ENCODE data around the gene IFNLR1. TPM values are rescaled to one million over a fixed set of nuclear protein-coding genes. Genes with fewer than 3 reads are reported as not detected.

Gene IFNLR1
- total RNA-seq, 1 donor from 2014 or later: not detected

DNA sequence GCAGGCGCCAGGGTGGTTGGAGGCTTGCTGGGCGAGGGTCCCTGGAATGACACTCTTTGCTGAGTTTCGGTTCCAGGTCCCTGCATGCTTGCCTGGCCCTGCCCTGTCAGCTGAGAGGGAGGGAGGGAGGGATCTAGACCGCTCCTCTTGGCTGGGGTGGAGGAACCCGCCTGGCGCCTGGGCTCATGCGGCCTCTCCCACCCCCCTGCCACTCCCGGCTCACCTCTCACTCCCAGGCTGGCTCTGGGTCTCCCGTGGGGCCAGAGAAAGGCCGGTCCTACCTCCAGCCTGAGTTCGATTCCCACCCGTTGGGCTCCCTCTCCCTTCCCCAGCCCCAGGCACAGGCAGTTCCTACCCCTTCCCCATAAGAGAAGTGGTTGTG is 19.0 kb upstream of the IFNLR1 start:
- no peak for DNase-seq (ENCODE audit: low read depth, low spot score)

DNA sequence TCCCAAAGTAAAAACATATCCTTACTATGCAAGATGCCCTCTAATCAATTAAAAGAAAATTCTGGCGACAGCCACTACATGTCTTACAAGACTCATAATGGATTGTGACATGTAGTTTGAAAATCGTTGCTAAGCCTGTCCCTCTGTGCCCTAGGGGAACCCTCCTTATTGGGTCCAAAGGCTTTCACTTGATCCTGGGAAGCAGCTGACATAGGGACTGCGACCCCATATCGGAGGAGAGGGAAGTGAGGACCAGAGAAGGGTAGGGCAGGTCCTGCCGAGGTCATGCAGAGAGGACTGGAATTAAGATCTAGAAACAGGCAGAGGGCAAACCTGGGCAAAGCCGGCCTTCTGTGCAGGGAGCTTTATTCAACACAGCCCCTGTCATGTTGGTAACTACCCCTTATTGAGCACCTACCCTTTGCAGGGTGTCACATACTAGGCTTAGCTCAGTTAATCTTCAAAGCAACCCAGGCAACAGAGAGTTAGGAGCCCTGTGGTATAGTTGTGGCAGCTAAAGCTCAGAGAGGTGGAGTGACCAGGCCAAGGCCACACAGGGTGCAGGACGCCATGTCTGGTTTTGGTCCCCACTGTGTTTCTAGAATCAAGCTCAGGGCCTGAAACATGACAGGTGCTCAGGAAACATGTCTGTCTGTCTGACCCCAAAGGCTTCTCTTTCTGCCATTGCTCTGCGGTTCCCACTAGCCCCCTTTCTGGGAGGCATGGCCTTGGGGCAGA is 18.4 kb upstream of the IFNLR1 start:
- DNase-seq (ENCODE audit: low read depth, low spot score): no peak

DNA sequence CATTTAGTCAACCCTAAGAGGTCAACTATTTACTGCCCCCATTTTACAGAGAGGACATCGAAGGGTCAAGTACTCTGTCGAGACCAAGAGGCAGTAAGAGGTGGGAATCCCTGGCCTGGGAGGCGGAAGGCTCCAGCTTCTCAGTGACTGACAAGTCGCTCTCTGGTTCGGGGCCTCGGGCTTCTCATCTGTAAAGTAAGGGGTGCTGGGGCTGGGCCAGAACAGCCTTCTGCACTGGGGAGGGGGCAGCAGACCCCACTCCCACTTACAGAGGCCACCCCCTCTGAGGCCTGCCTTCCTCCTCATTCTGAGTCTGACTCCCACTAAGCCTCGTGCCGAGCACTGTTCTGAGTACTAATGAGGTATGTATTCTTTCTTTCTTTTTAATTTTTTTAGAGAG is 17.0 kb upstream of the IFNLR1 start:
- no peak for DNase-seq (ENCODE audit: low read depth, low spot score)

DNA sequence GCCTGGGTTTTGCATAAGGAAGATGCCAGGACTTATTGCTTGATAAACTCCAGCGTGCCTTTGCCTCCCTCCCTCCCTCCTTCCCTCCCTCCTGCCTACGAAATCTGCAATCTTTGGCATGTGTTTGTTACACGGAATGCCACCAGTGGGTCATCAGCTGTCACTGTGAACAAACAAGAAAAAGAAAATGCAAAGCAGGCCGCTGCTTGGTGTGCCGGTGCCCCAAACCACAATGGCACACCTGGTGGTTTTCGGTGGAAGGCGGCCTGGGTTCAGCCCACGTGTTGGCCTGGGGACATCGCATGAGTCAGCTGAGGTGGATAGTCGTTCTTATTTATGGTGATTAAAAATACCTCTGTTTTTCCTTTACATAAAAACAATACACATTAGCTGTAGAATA is 16.3 kb upstream of the IFNLR1 start:
- no peak for DNase-seq (ENCODE audit: low read depth, low spot score)

DNA sequence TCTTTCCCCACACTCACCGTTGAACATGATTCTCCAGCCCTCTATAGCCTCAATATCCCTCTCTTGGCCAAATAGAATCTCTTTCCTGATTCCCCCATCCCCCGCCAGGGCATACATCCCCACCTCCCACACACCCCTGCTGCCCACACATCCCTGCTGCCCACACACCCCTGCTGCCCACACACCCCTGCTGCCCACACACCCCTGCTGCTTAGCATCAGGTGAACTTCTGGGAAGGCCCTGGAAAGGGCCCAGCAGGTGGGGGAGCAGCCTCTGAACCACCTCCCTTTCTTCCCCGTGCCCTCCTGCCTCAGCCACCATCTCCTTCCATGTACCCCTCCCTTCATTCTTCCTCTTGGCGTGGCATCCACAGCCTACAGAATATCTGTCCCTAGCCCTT is 15.9 kb upstream of the IFNLR1 start:
- no peak for DNase-seq (ENCODE audit: low read depth, low spot score)

- no peak for DNase-seq (ENCODE audit: low read depth, low spot score)
These were observed 15.5 kb upstream of the IFNLR1 start for GRCh38 chr1:24202556-24202955.

- DNase-seq (ENCODE audit: low read depth, low spot score): peak; percentile 56
These were observed 14.9 kb upstream of the IFNLR1 start for GRCh38 chr1:24201941-24202440.

- no peak for DNase-seq (ENCODE audit: low read depth, low spot score)
These were observed 12.3 kb upstream of the IFNLR1 start for GRCh38 chr1:24199291-24199900.

DNA sequence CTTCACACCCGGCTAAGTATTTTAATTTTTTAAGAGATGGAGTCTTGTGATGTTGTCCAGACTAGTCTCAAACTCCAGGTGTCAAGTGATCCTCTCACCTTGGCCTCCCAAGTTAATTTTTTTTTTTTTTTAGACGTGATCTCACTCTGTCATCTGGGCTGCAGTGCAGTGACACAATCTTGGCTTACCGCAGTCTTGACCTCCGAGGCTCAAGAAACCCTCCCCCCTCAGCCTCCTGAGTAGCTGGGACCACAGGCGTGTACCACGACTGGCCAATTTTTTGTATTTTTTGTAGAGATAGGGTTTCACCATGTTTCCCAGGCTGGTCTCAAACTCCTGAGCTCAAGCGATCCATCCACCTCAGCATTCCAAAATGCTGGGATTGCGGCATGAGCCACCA is 11.7 kb upstream of the IFNLR1 start:
- no peak for DNase-seq (ENCODE audit: low read depth, low spot score)

DNA sequence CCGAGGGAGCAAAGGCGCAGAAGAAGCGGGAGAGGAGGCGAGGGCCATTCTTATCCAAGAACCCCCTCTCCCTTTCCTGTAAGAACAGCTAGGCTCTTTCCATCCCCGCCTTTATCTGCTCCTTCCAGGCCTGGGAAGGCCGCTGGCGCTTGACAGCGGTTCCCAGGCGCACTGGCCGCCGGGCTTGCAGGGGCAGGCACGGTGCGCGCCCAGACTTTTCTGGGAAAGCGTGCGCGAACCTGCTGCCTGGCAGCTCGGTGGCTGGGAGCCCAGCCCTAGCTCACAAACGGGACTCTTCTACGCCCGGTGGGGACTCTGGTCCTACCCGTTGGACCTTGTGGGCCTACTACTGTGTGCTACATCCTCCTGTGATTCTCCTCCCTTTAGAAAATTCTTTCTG is 8.8 kb upstream of the IFNLR1 start:
- no peak for DNase-seq (ENCODE audit: low read depth, low spot score)

GRCh38 chr1:24195136-24195535 is 8.0 kb upstream of the IFNLR1 start:
- no peak for DNase-seq (ENCODE audit: low read depth, low spot score)

GRCh38 chr1:24193046-24193445 is 6.0 kb upstream of the IFNLR1 start:
- no peak for DNase-seq (ENCODE audit: low read depth, low spot score)

DNA sequence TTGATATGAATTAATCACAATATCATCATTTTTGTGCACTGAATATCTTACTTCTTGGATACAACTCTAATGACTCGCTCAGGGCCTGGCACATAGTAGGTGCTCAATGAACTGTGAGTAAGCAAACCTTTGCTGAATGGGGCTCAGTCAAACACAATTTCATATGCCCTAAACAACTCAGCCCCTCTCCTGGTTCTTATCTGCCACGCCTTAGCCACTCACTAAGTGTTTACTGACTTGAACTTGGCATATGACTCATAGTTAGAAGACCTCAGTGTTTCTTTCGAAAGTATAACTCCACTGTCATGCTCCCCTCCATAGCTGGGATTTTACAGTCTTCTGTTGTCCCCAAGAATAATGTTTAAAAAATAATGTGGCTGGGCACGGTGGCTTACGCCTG is 4.8 kb upstream of the IFNLR1 start:
- DNase-seq (ENCODE audit: low read depth, low spot score): no peak

- no peak for DNase-seq (ENCODE audit: low read depth, low spot score)
These were observed 3.9 kb upstream of the IFNLR1 start for GRCh38 chr1:24190983-24191461.

GRCh38 chr1:24189528-24189927 is 2.4 kb upstream of the IFNLR1 start:
- DNase-seq (ENCODE audit: low read depth, low spot score): no peak

DNA sequence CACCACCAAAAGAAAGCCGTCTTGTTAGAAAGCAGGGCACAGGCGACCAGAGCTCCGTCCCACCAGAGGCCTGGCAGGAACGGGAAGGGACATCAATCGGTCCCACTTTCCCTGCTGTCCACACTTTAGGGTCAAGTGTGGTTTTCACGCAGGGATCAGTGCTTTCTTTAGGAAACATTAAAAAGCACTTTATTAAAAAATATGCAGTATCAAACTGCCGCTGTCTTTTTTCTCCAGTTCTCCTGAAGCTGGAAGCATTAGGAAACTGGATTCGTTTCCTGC is 437 bp downstream of the IFNLR1 start:
- DNase-seq (ENCODE audit: low read depth, low spot score): no peak

- no peak for DNase-seq (ENCODE audit: low read depth, low spot score)
These were observed 918 bp downstream of the IFNLR1 start for GRCh38 chr1:24186031-24186710.

DNA sequence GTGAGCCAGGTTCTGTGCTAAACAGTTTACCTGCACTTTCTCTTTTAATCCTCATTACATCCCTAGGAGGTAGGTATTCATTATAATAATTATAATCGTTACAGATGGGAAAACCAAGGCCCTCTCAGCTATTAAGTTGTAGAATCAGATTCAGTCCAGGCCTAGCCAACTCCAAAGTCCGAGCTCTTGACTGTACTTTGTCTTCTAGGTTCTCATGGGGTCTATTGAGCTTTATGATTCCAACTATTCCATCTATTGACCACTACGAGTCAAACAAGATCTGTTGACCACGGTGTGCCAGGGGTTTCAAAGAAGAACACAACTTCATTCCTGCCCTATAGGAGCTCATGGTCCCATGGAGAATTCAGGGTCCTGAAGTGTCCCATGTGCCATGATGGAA is 2.0 kb downstream of the IFNLR1 start:
- no peak for DNase-seq (ENCODE audit: low read depth, low spot score)

- DNase-seq (ENCODE audit: low read depth, low spot score): no peak
These were observed 5.0 kb downstream of the IFNLR1 start for GRCh38 chr1:24182061-24182460.

DNA sequence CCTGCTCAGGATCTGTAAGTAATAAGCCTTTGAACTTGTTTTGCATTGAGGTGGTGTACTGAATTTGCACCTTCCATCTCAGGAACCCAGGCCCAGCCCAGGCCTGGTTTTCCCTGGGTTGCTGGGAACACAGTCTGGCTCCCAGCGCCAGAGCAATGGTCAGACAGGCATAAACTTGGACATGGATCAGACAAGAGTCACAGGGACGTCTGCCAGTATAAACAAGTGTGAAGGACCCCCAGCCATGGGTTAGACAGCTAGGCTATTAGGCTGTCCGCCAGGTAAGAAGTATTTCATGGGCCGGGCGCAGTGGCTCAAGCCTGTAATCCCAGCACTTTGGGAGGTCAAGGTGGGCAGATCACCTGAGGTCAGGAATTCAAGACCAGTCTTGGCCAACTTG is 5.5 kb downstream of the IFNLR1 start:
- no peak for DNase-seq (ENCODE audit: low read depth, low spot score)

DNA sequence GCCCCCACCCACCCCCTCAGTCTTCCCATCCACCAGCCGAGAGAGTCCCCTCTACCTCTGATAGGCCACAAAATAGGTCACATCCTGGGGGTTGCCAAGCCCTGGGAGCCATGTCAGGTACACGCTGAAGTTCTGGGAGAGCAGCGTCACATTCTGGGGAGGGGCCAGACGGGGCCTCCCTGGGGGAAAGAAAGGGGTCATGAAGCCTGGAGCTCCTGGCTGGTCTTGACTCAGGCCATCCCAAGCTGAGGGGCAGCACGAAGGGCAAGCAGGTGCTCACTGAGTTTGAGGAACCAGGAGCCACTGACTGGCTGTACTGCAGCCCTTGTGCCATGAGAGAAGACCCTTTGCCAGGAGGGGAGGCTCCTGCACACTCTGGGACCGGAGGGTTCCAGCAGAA is 6.4 kb downstream of the IFNLR1 start:
- no peak for DNase-seq (ENCODE audit: low read depth, low spot score)

GRCh38 chr1:24179251-24179840 is 7.7 kb downstream of the IFNLR1 start:
- DNase-seq (ENCODE audit: low read depth, low spot score): no peak
